ENCODE data around the gene HACD2. TPM values are rescaled to one million over a fixed set of nuclear protein-coding genes. Genes with fewer than 3 reads are reported as not detected.
A peak's percentile ranks its signal among the peaks of the same experiment; 100 is the strongest.

HACD2 gene
- total RNA-seq, 1 donor from 2014 or later: 30.4 TPM

DNA sequence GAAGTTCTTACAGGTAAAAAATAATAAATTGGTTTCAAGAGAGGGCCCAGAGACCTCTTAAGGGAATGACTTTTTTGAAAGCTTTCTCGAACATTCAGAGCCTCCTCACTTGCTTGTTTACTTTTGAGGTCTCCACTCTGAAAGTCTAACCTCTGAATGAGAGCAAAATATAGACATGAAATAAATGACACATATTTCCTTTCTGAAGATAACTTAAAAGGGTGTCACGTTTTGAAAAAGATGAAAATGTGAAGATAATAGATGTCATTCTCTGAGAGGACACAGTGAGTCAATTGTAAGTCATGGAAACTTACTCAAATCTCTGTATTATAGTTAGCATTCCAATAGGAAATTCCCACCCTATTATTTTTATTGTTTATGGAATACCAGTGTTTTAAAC, 44.6 kb downstream of the HACD2 start:
- Mint-ChIP-seq H3K9me3 (peaks cover 5% of the 10 kb centered on the region), H3K27me3 (no peaks in the 10 kb centered on the region), H3K36me3 (peaks cover 3% of the 10 kb centered on the region), H3K4me3 (no peak overlapping the region), H3K4me1 (ENCODE audit: unreplicated experiment) (peaks cover 16% of the 10 kb centered on the region), H3K27ac (peak overlapping the region; percentile 75)
- TF ChIP-seq, protein P1, sequence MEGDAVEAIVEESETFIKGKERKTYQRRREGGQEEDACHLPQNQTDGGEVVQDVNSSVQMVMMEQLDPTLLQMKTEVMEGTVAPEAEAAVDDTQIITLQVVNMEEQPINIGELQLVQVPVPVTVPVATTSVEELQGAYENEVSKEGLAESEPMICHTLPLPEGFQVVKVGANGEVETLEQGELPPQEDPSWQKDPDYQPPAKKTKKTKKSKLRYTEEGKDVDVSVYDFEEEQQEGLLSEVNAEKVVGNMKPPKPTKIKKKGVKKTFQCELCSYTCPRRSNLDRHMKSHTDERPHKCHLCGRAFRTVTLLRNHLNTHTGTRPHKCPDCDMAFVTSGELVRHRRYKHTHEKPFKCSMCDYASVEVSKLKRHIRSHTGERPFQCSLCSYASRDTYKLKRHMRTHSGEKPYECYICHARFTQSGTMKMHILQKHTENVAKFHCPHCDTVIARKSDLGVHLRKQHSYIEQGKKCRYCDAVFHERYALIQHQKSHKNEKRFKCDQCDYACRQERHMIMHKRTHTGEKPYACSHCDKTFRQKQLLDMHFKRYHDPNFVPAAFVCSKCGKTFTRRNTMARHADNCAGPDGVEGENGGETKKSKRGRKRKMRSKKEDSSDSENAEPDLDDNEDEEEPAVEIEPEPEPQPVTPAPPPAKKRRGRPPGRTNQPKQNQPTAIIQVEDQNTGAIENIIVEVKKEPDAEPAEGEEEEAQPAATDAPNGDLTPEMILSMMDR (conservative IDR thresholded peaks at IDR 0.05): no peak
- DNase-seq (ENCODE audit: extremely low spot score, unreplicated experiment): no peak

DNA sequence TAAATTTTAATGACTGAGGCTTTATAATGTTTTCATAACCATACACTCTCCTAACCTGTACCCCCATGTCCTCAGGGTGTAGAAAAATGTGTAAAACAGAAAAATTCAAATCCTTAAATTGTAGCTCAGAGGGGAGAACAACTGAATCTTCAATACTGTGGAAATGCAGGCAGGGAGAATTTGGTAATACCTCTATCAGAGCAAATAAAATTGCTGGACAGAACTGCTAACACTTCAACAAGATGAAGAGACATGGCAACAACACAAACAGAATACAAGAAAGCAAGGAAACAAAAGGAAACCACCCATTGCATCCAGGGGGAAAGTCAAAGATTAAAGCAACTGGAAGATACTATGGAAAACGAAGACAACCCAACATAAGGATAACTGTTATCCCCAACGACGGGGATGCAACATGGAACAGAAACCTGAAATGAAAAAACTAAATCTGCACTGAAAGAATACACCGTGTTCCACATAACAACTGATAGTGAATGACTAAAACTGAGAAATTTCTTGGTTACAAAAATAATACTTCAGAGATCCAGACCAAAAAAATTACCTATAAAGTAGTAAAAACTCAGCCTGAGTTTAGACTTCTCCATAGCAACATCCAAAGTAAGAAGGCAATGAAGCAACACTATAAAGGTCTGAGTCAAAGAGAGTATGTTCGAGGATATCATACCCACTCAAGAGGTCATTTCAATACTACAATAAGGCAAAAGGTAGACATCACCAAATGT, 48.5 kb downstream of the HACD2 start:
- no peak for DNase-seq (ENCODE audit: extremely low spot score, unreplicated experiment)
- H3K27ac Mint-ChIP-seq: no peak overlapping the region
- H3K4me1 Mint-ChIP-seq (ENCODE audit: unreplicated experiment): peaks cover 2% of the 10 kb centered on the region
- TF ChIP-seq, protein P1 (conservative IDR thresholded peaks at IDR 0.05): no peak
- no peaks in the 10 kb centered on the region for H3K27me3 Mint-ChIP-seq
- H3K36me3 Mint-ChIP-seq: peaks cover 3% of the 10 kb centered on the region
- peaks cover 2% of the 10 kb centered on the region for H3K9me3 Mint-ChIP-seq
- H3K4me3 Mint-ChIP-seq: no peak overlapping the region

DNA sequence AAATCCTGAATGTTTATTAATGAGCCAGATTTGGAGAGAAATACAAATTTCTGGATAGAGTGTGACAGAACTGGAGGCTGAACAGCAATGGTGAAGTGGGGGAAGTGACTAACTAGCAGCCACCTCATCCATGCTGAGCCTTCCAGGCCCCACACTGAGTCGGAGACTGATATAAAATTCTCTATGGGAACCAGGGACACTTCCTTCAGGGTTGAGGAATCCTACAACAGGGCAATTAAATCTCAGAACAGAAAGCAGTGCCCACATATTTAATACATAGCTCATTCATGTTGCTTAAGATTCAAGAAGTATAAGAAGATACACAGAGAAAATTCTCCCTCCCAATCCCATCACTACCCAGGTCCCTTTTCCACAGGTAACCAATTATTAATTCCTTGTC, 49.3 kb downstream of the HACD2 start:
- Mint-ChIP-seq H3K27ac (no peak overlapping the region), H3K27me3 (no peaks in the 10 kb centered on the region), H3K36me3 (peaks cover 3% of the 10 kb centered on the region)

DNA sequence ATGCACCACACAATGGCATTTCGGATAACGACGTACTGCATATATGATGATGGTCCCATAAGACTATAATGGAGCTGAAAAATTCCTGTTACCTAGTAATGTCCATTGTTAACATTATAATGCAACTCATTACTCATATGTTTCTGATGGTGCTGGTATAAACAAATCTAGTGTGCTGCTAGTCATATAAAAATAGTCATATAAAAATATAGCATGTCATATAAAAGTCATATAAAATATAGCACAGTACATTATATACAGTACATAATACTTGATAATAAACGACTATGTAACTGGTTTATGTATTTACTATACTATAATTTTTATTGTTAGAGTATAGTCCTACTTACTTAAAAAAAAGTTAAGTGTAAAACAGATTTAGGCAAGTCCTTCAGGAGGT, 50.6 kb downstream of the HACD2 start:
- Mint-ChIP-seq H3K9me3 (no peaks in the 10 kb centered on the region), H3K4me1 (ENCODE audit: unreplicated experiment) (no peaks in the 10 kb centered on the region), H3K27me3 (no peaks in the 10 kb centered on the region), H3K36me3 (no peaks in the 10 kb centered on the region), H3K4me3 (no peak overlapping the region), H3K27ac (no peak overlapping the region)
- no peak for DNase-seq (ENCODE audit: extremely low spot score, unreplicated experiment)
- TF ChIP-seq, protein P1 (conservative IDR thresholded peaks at IDR 0.05): no peak

More for the DNA sequence above, 49.3 kb downstream of the HACD2 start:
- no peaks in the 10 kb centered on the region for H3K9me3 Mint-ChIP-seq
- DNase-seq (ENCODE audit: extremely low spot score, unreplicated experiment): no peak
- TF ChIP-seq, protein P1 (conservative IDR thresholded peaks at IDR 0.05): no peak
- no peaks in the 10 kb centered on the region for H3K4me1 Mint-ChIP-seq (ENCODE audit: unreplicated experiment)
- no peak overlapping the region for H3K4me3 Mint-ChIP-seq

DNA sequence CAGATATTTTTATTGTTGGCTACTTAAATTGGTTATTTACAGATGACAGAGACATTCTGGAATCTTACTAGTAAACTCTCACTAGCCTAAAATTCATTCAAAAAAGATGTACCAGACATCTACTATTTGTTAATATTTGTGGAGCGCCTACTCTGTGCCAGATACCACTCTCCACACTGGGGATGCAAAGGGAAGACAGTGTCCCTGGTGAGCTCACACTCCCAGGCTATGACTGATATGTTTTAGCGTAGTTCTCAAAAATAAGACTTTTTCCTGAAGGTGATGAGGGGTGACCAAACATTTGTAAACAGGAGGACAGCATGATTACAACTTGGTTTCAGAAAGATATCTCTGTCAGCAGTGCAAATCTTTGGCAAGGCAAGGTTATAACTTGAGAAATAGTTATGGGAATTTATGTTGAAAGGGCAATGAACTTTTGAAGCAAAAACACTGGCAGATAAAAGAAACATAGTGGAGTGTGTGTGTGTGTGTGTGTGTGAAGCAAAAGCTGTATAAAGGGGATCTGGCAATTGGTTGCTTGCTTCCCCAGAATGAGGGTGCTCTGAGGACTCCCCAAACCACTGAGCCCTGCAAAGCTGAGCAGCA, 51.2 kb downstream of the HACD2 start:
- Mint-ChIP-seq H3K4me3 (no peak overlapping the region), H3K9me3 (no peaks in the 10 kb centered on the region), H3K36me3 (no peaks in the 10 kb centered on the region), H3K27ac (no peak overlapping the region), H3K4me1 (ENCODE audit: unreplicated experiment) (no peaks in the 10 kb centered on the region), H3K27me3 (no peaks in the 10 kb centered on the region)
- DNase-seq (ENCODE audit: extremely low spot score, unreplicated experiment): no peak
- TF ChIP-seq, protein P1 (conservative IDR thresholded peaks at IDR 0.05): no peak
